Gastroesophageal sphincter (tissue), 3 donors: ENCODE measurements around the gene WFDC12.

Experiments used
- POLR2A ChIP-seq, 2 donors: fragments of 450-650 bp; IDR thresholded peaks; one replicate each; pipeline ENCODE4 v1.6.1; 2017; ENCODE audit warnings: antibody characterized with exemption in 2 of 2, mild to moderate bottlenecking in 2 of 2, moderate library complexity in 1 of 2
- POLR2AphosphoS5 ChIP-seq: sonication (generic); formaldehyde crosslinking; IDR thresholded peaks from one replicate; pipeline ENCODE4 v1.6.1; 2017; ENCODE audit warnings: antibody characterized with exemption
- TF ChIP-seq, protein P1 (sequence below), 4 experiments: fragments of 200-600 bp in 2 of 4; fragments of 450-650 bp in 2 of 4; sonication (generic) in 1 of 4; IDR thresholded peaks; one replicate each; pipeline ENCODE4 v1.5.1; 2017 to 2019; ENCODE audit warnings: antibody characterized with exemption in 4 of 4, mild to moderate bottlenecking in 2 of 4, moderate library complexity in 2 of 4

- TF ChIP-seq POLR2AphosphoS5 (no peak), POLR2A (IDR thresholded peaks at IDR 0.05) (no peak)
- TF ChIP-seq, protein P1, sequence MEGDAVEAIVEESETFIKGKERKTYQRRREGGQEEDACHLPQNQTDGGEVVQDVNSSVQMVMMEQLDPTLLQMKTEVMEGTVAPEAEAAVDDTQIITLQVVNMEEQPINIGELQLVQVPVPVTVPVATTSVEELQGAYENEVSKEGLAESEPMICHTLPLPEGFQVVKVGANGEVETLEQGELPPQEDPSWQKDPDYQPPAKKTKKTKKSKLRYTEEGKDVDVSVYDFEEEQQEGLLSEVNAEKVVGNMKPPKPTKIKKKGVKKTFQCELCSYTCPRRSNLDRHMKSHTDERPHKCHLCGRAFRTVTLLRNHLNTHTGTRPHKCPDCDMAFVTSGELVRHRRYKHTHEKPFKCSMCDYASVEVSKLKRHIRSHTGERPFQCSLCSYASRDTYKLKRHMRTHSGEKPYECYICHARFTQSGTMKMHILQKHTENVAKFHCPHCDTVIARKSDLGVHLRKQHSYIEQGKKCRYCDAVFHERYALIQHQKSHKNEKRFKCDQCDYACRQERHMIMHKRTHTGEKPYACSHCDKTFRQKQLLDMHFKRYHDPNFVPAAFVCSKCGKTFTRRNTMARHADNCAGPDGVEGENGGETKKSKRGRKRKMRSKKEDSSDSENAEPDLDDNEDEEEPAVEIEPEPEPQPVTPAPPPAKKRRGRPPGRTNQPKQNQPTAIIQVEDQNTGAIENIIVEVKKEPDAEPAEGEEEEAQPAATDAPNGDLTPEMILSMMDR (IDR thresholded peaks at IDR 0.05): no peak
Measured at GRCh38 chr20:45157962-45158361, 33.7 kb upstream of the WFDC12 start.
